ENCODE measurements around the gene PIP4K2A.

Gene PIP4K2A

DNA sequence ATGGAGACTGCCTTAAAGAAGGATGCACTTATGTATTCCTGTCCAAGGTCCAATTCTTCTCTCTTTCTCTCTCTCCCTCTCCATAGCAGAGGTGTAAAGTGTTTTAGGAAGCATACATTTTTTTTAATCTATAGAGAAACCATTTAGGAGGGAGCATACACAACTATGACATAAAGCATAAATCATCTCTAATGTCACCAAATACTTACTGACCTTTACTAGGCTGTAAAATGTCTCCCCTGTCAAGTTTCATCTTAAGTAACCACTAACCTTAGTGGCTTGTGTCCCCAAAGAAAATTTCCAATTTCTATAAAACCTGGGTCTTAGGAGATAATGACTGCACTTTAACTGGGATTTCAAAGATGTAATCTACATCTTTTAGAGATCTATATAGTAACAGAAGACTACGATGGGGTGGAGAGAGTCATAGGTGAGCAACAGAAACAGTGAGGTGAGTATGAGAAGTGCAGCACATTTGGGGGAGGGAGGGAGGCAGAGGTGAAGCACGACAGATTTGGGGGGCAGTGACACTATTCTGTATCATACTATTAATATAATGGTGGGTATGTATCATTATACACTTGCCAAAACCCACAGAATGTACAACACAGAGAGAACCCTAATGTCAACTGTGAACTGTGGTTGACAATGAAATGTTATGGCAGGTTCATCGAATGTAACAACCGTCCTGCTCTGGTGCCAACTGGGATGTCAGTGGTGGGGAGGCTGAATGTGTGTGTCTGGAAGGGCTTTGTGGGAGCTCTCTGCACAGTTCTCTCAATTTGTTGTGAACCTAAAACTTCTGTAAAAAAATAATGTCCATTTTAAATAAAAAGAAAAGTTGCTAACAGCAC lies 79.5 kb downstream of the PIP4K2A start:
- DNase-seq, result no peak

DNA sequence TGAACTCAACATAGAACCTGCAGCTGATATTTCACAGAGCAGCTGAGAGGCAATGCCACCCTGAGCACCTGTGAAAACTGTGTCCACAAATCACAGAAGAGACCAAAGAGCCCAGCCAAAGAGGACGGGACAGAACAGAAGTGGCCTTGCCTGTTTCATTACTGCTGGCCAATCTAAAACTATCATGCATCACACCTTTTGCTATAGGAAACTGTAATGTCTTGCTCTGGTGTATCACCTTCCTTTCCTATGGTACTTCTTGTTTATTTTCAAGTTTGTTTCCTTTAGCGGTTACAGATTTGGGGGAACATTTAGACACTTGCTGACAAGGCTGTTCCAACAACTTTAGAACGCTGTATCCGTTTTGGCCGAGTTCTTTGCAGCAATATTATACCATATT lies 80.3 kb downstream of the PIP4K2A start:
- DNase-seq, result no peak

DNA sequence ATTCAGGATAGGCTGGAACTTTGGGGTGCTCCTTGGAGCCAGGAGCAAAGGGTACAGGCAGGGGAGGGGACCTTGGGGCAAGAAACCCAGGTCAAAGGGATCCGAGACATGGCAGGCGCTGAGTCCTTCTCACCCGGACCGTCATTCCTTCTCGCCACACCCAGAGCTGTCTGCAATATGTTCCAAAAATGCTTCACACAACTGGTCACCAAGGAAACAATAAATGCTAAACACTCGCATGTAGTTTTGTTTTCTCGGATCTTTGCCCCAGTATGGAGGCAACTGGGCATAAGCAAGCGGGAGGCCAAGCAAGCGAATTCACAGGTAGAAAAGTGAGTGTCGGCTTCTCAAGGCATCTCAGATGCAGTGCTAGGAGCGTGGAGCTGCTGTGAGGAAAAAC lies 80.8 kb downstream of the PIP4K2A start:
- DNase-seq, result no peak

DNA sequence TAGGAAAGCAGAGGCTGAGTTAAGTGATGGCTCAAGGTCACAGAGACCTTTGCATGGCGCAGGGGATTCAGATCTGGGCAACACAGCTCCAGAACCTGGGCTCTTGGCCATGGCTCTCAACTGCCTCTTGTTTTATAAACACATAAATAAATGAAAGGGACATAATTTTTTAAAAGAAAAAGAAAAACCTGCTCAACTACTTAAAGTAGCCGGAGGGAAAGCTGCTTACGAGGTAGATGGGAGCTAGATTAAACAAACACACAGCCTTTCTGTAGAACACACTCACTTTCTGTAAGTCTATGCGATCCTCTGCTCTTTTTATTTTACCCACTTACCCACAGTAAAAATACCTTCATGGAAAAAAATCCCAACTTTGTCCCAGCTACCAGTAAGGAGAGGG lies 81.3 kb downstream of the PIP4K2A start:
- no peak for DNase-seq

DNA sequence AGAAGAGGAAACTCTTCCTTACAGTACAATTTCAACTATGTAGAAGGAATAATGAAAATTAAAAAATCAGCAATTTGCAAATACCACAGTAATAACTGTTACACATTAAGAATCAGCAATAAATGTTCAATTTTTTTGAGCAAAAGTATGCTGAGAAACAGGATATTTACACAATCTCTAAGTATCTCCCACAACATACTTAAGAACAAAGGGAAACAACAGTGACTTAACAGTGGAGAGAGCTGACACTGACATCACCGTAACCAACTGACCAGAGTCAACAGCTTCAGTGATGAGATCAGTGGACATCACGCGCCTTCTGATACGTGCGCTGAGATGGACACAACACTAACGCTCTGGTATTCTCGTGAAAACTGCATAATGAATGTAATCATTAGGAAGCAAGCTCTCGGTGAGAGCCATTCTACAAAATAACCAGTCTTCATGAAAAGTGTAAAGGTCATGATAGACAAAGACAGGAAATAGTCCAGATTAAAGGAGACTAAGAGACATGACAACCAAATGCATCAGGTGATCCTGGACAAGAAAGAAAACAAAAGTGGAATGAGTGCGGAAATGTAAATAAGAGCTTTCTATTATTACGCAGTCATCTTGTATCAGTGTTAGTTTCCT lies 82.6 kb downstream of the PIP4K2A start:
- DNase-seq, result no peak

DNA sequence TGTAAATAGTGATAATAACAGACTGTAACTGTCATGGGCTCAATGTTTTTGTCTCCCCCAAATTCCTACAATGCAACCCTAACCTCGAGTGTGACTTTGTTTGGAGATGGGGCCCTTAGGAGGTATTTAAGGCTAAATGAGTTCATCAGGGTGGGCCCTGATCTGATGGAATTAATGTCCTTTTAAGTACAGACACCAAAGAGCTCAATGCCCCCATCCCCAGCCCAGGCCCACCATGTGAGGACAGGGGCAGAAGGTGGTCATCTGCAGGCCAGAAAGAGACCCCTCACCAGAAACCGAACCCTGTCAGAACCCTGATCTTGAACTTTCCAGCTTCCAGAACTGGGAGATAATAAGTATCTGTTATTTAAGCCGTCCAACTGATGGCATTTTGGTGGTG lies 83.2 kb downstream of the PIP4K2A start:
- DNase-seq, result no peak

DNA sequence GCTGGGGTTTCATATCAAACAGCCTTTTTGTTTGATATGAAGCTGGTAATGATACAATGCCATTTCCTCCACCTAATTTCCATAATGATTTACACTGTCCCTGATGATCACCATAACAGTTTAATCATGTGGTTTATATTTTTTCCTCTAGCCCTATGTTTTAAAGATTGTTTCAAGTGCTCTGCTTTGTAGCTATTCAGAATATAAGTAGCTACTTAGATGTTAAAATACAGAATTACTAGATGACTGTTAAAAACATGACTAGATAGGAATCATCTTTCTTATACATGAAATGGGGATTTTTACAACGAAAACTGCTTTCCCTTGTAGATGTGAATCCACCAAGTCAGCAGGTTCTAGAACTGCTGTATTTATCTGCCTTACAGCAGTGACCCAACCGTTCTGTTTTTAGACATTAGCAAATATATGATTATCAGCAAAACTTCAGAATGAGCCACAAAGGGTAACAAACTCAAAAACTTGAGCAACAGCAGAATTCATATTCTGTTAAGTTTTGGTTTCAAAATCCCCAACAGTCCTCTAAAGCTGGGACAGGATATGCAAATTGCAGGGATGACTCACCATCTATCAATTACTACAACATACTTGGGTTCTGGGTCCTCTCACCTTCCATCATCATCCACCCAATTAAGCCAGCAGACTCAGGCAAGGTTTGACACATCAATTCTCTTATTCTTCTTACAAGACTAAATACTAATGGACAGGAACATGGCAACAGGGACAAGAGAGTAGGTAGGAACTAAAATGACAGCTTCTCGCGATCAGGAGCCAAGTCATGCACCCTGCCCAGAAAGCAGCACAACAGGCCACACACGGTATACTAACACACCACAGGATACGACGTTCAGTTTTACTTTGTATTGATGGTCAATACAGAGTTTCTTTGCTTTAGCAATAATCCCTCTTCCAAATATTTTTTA lies 83.9 kb downstream of the PIP4K2A start:
- DNase-seq, result peak; percentile 57

DNA sequence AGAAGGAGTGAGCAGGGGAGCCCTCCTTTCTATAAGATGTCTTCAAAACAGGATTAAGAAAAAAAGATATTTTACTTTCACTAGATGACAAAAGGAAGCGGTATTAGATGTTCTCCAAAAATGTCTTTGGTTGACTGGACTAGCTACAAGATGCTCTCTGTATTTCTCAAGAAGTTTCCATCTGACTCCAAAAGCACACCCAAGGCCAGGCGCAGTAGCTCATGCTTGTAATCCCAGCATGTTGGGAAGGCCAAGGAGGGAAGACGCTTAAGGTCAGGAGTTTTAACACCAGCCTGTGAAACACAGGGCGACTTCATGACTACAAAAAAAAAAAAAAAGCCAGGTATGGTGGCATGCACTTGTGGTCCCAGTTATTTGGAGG lies 84.5 kb downstream of the PIP4K2A start:
- DNase-seq, result no peak

DNA sequence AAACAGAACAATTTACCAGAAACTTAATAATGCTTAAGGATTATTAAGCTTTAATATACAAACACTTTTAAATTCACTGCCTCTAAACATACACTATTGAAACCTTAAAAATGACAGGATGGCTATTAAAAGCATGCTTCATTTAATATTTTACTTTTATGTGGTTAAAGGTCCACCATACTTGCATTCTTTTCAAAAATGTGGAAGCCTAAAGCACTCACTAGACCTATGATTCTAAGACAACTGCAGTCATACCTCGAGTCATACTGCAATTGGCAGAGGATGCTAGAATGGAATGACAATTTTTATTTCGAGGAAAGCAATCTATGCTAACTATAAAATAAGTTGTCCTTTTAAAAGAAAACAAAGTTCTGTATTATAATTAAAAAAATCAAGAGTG lies 85.3 kb downstream of the PIP4K2A start:
- no peak for DNase-seq

DNA sequence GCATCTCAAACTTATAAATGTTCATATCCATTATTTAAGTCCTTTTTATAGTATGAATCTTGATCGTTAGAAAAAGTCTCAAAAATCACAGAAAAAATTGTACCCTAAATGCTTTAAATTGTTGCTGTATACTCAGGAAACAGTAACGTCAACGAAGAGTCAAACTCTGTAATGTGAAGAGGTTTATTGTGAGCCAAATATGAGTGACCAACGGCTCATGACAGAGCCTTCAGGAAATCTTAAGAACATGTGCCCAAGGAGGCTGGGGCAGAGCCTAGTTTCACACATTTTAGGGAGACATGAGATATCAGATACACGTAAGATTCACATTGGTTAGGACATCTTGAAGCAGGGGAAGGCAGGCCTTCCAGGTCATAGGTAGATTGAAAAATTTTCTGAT lies 86.1 kb downstream of the PIP4K2A start:
- no peak for DNase-seq

DNA sequence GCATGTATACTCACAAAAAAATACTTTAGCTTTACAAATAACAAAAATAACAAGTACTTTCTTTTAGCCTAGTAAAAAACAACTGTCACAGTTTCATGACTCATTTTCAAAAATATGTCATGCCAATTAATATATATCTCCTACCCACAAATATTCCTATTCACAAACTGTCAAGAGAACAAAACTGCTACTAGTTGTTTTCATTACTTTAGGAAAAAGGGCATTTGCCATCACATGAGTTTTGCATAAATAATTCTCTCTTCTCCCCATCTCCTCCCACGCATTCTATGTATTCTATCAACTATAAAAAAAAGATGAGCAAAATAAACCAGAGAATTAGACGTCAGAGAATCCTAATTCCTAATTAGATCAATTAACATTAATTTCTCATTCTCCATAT lies 87.6 kb downstream of the PIP4K2A start:
- no peak for DNase-seq

DNA sequence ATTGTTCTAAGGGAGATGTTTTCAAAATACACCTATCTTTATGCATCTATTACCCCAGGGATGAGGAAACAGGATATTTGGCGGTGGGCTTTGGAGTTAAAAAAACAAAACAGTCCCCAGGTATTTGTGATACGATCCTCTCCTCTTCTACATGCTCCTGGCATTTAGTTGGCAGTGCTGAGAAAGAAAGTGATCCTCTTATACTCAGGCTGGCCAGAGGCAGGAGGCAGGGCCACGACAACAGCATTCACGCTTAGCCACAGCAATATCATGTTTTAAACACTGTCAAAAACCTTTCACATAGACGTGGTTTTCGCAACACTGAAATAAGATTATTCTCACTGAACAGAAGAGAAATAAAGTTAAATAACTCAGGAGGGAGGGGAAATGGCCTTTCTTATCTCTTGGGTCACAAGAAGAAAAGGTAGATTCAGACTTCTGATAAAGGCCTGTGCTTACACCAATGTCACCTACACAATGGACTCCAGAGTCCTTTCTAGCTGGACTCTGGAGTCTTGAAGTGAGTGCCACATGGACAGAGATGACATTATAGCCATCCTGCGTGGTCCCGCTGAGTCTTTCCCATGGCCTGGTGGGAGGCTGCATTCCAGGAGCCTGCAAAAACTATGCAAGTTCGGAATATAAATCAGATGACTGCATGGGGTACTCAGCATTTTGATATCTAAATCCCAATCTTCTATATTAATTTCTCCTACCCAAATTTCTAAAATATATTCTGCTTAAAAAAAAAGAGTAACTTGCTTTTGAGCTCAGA lies 88.7 kb downstream of the PIP4K2A start:
- no peak for DNase-seq

DNA sequence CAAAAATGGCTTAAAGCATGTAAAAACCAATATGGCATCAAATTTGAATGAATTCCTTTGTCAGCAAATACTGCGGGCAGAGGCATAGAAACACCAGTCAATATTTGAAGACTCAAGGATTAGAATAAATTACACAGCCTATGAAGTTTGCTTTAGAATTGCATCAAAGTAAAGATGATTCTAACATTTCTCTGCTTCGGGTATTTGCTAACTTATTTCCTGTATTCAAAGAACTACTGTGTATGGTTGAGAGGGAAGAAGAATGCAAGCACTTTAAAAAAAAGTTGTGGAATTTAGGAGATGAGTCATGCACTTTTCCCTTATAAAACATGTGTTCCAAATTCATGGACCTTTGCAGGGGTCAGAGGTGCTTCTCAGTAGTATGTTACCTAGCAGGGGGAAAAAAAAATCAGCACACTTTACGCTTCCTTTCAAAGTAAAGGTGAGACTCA lies 90.1 kb downstream of the PIP4K2A start:
- DNase-seq, result no peak

DNA sequence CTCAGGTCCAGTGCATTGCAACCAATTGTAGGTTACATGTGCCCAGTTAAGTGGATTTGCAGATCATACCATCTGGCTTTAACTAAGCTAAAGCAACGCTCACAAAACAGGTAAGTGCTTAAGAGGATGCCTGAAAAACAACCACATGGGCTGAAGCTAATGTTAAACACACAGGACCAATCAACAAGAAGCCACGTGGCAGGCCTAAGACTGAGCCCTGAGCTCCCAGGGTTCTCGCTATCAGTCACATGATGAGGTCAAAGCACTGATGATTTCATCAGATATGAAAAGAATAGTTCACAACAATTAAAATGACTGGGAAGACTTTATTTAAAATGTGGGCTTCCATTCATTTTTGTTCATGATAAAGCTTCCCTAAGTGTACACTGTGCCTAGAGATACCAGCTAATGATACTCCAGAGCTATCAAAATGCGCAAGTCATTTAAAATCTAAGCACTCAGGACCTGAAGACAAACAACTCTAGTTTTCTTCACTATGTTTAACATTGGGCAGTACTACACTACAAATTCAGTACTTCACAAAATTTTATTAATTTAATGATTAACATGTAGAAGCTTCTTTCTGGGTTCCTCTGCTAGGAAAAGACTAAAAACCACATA lies 90.6 kb downstream of the PIP4K2A start:
- DNase-seq, result no peak

DNA sequence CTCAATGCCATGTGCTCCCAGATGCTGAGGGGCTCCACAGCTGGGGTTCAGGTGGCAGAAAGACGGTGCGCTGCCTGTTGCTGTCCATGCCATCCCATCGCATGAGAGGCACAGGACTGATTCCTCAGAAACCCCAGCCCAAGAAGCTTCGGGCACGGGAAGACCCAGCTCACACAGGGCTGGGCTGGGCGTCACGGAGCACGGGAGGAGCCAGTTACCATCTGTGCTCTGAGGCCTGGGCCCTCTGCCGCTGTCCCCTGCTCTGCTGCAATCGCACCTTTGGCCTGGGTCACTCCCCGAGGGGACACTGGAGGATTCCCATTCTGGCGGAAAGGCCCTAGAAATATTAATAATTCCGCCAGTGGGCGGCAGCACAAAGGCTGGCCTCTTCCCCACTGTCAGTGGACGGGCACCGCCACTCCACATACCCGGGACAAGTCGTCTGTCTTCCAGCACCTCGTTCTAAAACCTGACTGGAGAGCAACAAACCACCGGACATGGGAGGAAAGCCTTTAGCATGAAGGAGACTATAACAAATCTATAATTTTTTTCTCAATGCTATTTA lies 92.1 kb downstream of the PIP4K2A start:
- no peak for DNase-seq

DNA sequence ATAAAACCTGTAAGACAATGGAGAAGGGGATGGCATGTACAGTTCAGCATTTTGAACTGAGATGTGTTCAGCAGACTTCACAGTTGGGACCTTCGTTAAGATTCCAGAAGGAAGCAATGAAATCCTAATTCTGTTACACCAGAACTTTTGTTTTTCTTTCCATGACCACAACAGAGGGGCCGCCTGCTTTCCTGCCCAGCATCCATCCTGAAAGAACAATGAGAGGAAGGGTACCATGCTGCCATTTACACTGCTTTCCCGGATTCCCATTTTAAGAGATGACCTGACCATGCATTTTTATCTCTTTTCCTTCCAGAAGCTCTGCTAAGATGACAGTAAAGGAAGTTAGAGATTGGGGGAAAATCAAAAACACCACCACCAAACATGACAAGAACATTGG lies 92.7 kb downstream of the PIP4K2A start:
- DNase-seq, result no peak

DNA sequence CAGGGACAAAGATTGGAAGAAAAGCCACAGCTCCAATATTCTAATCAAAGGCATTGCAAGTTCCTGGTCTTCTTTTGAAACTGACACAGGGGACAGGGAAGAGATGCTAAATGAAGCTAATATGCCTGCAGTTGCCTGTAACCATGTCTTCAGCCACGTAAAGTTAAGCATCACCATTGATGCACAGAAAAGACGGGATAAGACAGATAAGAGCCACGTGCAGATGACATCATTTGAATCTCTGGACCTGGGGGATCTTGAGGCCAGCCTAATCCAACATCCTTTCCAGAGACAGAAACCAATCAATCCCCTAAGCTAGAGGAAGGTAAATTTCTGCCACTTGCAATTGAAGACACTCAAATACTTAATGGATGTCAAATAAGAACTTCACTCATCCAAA lies 93.4 kb downstream of the PIP4K2A start:
- no peak for DNase-seq

DNA sequence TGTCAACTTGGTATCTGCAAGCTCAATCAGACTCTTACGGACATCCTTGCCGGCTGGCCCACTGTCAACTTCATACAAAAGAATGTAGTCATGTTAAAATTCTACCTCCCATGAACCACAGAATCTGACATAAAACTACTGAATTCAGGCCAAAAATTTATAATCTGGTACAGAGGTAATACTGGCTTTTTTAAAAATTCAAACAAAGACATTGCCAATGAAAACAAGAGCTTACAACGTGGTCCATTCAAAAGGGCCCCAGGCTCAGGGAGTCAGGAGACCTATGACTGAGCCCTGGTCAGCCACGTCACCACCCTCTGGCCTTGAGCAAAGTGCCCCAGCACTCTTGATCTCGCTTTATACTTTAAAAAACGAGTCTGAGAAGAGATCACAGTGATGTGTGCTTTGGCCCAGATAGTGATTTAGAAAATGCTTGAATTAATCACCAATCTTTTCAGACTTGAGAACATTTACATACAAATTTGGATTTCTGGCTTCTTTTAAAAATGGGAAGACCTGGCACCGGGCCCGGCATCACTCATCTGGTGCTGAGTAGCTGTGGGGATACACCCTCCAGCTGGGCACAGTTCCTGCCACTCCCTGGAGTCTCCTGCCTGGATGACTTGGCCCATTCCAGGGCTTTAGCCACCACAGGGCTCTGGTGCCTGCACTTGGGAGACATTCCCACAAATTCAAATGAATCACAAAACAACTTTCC lies 94.1 kb downstream of the PIP4K2A start:
- DNase-seq, result no peak

DNA sequence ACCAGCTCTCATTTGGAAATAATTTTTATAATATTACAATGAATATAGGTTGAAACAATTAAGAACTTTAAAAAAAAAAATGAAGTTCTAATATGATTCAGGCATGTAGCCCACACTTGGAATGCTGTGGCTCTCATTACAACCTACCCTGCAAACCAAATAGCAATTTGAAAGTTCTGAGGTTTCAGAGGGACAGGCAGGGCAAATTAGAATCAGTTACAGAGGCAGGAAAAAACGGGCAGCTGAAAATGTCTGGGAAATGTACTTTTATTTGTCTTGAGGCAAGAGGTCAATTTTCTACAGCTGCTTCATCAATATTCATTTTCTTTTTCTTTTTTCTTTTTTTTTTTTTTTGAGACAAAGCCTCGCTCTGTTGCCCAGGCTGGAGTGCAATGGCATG lies 95.3 kb downstream of the PIP4K2A start:
- no peak for DNase-seq

DNA sequence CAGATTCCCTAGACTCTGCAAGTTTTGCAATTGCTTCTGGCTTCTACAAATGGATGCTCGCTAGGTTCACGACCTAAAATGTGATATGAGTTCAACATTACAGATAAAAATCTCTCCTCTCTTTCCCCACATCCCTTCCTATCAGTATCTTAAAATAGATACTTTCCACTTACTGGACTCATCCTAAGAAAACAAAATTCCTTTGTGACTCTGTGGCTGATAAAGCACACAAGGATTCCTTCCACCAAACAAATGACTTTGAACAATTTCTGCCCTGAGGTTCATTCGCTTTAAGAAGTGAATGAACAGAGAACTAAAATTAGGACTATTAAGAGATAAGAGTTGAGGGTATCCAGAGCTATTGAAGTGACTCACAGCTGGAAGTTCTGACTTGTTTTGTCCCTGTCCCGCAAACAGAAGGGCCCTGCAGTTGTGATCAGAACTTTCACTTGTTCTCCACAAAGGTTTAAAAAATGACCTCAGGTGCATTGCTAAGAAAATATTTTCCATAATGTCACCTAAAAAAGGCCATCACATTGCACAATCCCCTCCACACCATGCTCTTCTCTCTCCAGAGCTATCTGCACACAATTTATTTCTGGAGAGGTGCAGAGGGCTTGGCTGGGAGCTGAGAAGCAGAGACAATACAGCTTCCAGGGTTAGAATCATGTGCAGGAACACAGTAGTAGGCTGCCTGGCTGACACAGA lies 96.1 kb downstream of the PIP4K2A start:
- DNase-seq, result no peak

All from CD4-positive, alpha-beta T cell treated with Interleukin-6 for 4 hours (primary cell).